ENCODE results near the gene RGS7BP.

RGS7BP gene

DNA sequence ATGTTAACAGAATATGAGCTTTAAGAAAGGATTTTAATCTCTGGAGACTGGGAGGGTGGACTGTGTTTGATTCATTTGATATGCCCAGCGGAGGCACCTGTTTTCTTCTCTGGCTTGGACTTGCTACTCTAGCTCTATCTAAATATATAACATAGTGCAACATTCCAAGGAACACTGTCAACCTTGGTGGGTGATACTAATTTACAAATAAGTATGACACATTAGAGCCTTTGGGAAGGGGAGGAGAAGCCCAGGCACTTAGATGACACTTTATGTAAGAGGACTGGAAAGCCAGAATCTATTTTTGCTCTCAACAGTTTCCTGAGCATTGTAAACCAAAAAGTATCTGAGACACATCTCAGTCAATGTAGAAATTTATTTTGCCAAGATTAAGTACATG lies 101.1 kb downstream of the RGS7BP start:
- Histone ChIP-seq H3K9me3 (ENCODE audit: control insufficient read depth, low read length) (no peaks in the 10 kb centered on the region), H3K4me3 (ENCODE audit: low read length) (no peak overlapping the region), H3K36me3 (ENCODE audit: control insufficient read depth, insufficient read depth, low read length) (no peaks in the 10 kb centered on the region), H3K9ac (ENCODE audit: low read length) (no peak overlapping the region), H3K4me1 (ENCODE audit: control insufficient read depth, insufficient read depth, low read length) (no peaks in the 10 kb centered on the region), H3K27me3 (ENCODE audit: control insufficient read depth, insufficient read depth, low read length) (no peaks in the 10 kb centered on the region)

DNA sequence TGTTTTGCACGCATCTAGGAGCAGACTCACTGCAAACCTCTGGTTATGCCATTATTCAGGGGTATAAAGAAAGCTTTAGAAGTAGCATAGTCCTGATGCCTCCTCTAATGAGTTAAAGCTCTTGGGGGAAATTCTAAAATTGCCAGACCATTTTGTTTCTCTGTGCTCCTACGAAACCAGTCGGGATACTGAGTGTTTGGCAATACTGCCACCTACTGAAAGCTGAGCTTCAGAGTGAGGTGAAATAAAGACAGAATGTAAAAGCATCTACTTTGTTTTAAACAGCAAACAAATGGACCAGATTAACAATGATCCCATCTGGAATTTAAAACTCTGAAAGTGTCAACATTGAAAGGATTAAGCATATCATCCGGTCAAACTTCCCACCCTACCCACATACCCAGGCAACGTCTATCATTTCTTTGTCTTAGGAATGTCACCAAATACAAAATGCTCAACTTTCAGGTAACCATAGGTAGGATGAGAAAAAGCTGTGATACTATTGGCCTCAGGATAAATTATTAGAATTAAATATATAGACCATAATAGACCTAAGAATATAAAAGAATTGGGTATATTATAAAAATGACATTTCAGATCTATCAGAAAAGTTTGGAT lies 106.6 kb downstream of the RGS7BP start:
- Histone ChIP-seq H3K4me1 (ENCODE audit: control insufficient read depth, insufficient read depth, low read length) (peaks cover 4% of the 10 kb centered on the region), H3K36me3 (ENCODE audit: control insufficient read depth, insufficient read depth, low read length) (no peaks in the 10 kb centered on the region), H3K4me3 (ENCODE audit: low read length) (no peak overlapping the region), H3K9me3 (ENCODE audit: control insufficient read depth, low read length) (no peaks in the 10 kb centered on the region), H3K27me3 (ENCODE audit: control insufficient read depth, insufficient read depth, low read length) (no peaks in the 10 kb centered on the region), H3K9ac (ENCODE audit: low read length) (no peak overlapping the region)

DNA sequence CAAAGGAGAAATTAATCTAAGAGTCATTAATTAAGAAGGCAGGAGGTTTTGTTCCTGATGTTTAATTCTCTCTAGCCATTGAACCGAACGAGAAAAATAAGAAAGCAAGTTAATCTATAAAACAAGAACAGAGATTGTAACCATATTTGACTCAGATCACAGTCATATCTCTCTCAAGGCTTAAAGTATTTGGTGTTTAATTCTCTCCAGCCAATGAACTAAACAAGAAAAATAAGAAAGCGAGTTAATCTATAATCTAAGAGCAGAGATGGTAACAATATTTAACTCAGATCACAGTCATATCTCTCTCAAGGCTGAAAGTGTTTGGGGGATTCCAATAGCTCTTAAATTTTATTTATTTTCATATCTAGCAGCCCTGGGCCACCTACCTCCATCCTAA lies 110.1 kb downstream of the RGS7BP start:
- Histone ChIP-seq H3K27me3 (ENCODE audit: control insufficient read depth, insufficient read depth, low read length) (no peaks in the 10 kb centered on the region), H3K4me3 (ENCODE audit: low read length) (no peak overlapping the region), H3K9me3 (ENCODE audit: control insufficient read depth, low read length) (no peaks in the 10 kb centered on the region), H3K9ac (ENCODE audit: low read length) (no peak overlapping the region), H3K4me1 (ENCODE audit: control insufficient read depth, insufficient read depth, low read length) (peaks cover 4% of the 10 kb centered on the region), H3K36me3 (ENCODE audit: control insufficient read depth, insufficient read depth, low read length) (no peaks in the 10 kb centered on the region)

DNA sequence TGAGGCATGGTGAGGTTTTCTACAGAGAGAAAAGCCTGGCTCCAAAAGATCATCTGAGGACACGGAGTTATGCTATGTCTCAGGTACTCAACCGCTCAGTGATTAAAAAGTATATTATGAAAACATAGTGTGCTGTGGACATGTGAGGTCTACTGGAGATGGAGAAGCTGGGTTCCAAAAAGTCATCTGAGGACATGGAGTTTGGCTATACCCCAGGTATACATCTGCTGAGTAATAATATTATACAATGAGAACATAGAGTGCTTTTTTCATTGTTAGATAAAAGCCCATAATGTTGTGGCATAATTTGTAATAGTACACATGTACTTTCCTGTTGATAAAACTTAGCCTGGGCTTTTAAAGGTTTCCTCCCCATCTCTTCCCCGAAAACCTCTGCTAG lies 113.8 kb downstream of the RGS7BP start:
- no peak overlapping the region for H3K4me3 ChIP-seq (ENCODE audit: low read length)
- H3K4me1 ChIP-seq (ENCODE audit: control insufficient read depth, insufficient read depth, low read length): no peaks in the 10 kb centered on the region
- no peaks in the 10 kb centered on the region for H3K9me3 ChIP-seq (ENCODE audit: control insufficient read depth, low read length)
- H3K36me3 ChIP-seq (ENCODE audit: control insufficient read depth, insufficient read depth, low read length): no peaks in the 10 kb centered on the region
- H3K9ac ChIP-seq (ENCODE audit: low read length): no peak overlapping the region
- no peaks in the 10 kb centered on the region for H3K27me3 ChIP-seq (ENCODE audit: control insufficient read depth, insufficient read depth, low read length)

DNA sequence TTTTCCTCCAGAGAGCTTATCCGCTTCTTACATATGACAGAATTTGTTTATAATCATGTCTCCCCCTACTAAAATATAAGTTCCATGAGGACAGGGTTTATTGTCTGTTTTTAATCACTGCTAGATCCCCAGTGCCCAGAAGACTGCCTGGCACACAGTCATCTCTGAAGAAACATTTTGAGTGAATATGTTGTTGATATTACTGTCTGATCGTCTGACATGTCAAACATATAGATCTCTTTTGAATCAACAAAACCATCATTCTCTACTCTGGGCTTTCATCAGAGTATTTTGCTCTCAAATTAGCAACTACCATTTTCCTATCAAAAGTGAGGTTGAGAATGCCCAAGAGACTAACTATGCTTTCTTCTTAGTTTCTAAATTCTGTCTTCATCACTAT lies 117.2 kb downstream of the RGS7BP start:
- Histone ChIP-seq H3K27me3 (ENCODE audit: control insufficient read depth, insufficient read depth, low read length) (no peaks in the 10 kb centered on the region), H3K36me3 (ENCODE audit: control insufficient read depth, insufficient read depth, low read length) (no peaks in the 10 kb centered on the region), H3K9me3 (ENCODE audit: control insufficient read depth, low read length) (no peaks in the 10 kb centered on the region), H3K4me3 (ENCODE audit: low read length) (no peak overlapping the region), H3K9ac (ENCODE audit: low read length) (no peak overlapping the region), H3K4me1 (ENCODE audit: control insufficient read depth, insufficient read depth, low read length) (no peaks in the 10 kb centered on the region)

DNA sequence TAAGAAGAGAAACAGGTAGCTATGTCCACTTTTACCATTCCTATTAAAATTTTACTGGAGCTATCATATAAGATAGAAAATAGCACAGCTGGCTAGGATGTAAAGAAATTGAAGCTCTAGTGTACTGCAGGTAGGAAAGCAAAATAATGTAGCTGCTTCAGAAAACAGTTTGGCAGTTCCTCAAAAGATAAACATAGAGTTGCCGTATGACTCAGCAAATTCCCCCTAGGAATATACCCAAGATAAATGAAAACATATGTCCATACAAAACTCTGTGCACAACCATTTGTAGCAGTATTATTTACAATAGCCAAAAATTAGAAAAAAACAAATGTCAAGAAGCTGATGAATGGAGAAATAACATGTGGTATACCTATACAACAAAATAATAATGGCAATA lies 119.9 kb downstream of the RGS7BP start:
- Histone ChIP-seq H3K36me3 (ENCODE audit: control insufficient read depth, insufficient read depth, low read length) (no peaks in the 10 kb centered on the region), H3K9ac (ENCODE audit: low read length) (no peak overlapping the region), H3K4me1 (ENCODE audit: control insufficient read depth, insufficient read depth, low read length) (no peaks in the 10 kb centered on the region), H3K27me3 (ENCODE audit: control insufficient read depth, insufficient read depth, low read length) (no peaks in the 10 kb centered on the region), H3K4me3 (ENCODE audit: low read length) (no peak overlapping the region), H3K9me3 (ENCODE audit: control insufficient read depth, low read length) (no peaks in the 10 kb centered on the region)

DNA sequence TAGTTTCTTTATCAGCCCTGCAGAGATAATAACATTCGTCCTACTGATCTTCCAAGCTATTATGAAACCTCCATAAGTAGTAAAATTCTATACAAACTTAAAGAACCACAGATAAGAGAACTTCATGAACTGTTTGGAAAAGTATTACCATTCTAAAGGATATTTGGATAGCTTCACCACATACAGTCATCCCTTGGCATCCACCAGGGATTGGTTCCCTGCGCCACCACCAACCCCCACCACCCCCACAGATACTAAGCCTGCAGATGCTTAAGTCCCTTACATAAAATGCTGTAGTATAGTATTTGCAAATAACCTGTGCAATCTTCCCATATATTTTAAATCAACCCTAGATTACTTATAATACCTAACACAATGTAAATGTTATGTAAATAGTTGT lies 123.1 kb downstream of the RGS7BP start:
- Histone ChIP-seq H3K4me3 (ENCODE audit: low read length) (no peak overlapping the region), H3K36me3 (ENCODE audit: control insufficient read depth, insufficient read depth, low read length) (no peaks in the 10 kb centered on the region), H3K9ac (ENCODE audit: low read length) (no peak overlapping the region), H3K9me3 (ENCODE audit: control insufficient read depth, low read length) (no peaks in the 10 kb centered on the region), H3K27me3 (ENCODE audit: control insufficient read depth, insufficient read depth, low read length) (no peaks in the 10 kb centered on the region), H3K4me1 (ENCODE audit: control insufficient read depth, insufficient read depth, low read length) (no peaks in the 10 kb centered on the region)

DNA sequence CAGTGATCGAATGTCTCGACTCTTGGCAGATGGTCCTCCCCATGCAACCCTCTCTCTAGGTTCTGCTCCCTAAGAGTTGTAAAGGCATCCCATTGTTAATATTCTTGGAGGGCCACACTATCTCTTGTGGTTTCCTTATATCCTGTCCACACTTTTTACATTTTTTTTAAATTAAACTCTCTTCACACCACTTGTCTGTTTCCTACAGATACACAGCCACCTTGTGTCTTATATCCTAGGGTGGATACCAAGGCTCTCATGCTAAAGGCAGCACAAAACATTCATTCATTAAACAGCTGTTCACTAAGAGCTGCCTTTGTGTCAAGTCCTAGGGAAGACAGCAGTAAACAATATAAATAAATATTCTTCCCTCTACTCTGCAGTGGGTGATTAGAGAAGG lies 124.0 kb downstream of the RGS7BP start:
- H3K4me1 ChIP-seq (ENCODE audit: control insufficient read depth, insufficient read depth, low read length): no peaks in the 10 kb centered on the region

DNA sequence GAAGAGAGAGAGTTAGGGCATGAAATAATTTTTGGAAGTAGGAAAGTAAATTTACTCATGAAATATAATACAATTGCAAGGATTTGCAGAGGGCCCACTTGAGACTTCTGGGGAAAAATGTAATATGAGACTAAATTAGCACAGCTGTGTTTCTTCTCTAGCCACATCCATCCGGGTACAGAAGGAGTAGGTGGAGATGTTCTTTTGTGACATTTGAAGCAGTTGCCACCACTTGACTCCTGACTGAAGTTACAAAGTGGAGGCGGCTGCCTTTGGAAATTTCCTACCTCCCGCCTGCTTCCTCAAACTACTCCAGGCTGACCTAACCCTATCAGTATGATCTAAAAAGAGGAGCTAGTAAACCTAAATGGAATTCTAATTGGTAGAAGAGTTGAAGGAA lies 126.4 kb downstream of the RGS7BP start:
- H3K4me1 ChIP-seq (ENCODE audit: control insufficient read depth, insufficient read depth, low read length): no peaks in the 10 kb centered on the region
- no peak overlapping the region for H3K4me3 ChIP-seq (ENCODE audit: low read length)
- H3K36me3 ChIP-seq (ENCODE audit: control insufficient read depth, insufficient read depth, low read length): no peaks in the 10 kb centered on the region
- no peak overlapping the region for H3K9ac ChIP-seq (ENCODE audit: low read length)
- H3K27me3 ChIP-seq (ENCODE audit: control insufficient read depth, insufficient read depth, low read length): no peaks in the 10 kb centered on the region
- no peaks in the 10 kb centered on the region for H3K9me3 ChIP-seq (ENCODE audit: control insufficient read depth, low read length)

More for the DNA sequence above, 124.0 kb downstream of the RGS7BP start:
- no peak overlapping the region for H3K4me3 ChIP-seq (ENCODE audit: low read length)
- no peaks in the 10 kb centered on the region for H3K27me3 ChIP-seq (ENCODE audit: control insufficient read depth, insufficient read depth, low read length)
- no peaks in the 10 kb centered on the region for H3K36me3 ChIP-seq (ENCODE audit: control insufficient read depth, insufficient read depth, low read length)
- H3K9me3 ChIP-seq (ENCODE audit: control insufficient read depth, low read length): no peaks in the 10 kb centered on the region
- H3K9ac ChIP-seq (ENCODE audit: low read length): no peak overlapping the region

DNA sequence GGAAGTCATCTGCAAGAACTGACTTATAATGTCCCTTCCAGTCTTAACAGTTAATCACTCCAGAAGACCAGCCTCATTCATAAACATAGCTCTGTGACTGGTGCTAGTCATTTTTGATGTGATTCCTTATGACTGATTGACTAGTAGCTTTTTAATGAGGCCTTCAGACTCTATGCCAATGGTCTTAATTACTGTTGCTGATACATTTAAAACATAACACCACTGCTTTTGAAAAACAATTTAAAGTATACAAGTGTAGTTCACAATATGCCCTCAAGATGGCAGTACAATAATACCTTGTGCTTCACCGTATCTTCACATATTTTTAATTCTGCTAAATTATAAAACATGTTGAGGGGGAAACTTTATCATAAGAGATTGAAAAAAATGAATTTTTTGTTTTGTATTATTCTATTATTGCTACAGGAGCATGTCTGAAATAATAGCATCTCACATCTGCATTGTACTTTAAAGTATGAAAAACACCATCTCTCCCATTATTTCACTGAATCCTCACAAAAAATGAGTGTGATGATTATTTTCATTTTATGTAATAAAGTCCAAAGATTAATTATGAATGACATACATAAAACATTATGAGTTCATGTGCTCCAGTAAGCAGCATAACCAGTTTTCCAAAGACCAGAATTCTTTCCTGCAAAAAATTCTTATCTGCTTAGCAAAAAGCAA lies 129.3 kb downstream of the RGS7BP start:
- Histone ChIP-seq H3K4me3 (ENCODE audit: low read length) (no peak overlapping the region), H3K36me3 (ENCODE audit: control insufficient read depth, insufficient read depth, low read length) (no peaks in the 10 kb centered on the region), H3K27me3 (ENCODE audit: control insufficient read depth, insufficient read depth, low read length) (peaks cover 4% of the 10 kb centered on the region), H3K9ac (ENCODE audit: low read length) (no peak overlapping the region), H3K4me1 (ENCODE audit: control insufficient read depth, insufficient read depth, low read length) (no peaks in the 10 kb centered on the region), H3K9me3 (ENCODE audit: control insufficient read depth, low read length) (no peaks in the 10 kb centered on the region)

DNA sequence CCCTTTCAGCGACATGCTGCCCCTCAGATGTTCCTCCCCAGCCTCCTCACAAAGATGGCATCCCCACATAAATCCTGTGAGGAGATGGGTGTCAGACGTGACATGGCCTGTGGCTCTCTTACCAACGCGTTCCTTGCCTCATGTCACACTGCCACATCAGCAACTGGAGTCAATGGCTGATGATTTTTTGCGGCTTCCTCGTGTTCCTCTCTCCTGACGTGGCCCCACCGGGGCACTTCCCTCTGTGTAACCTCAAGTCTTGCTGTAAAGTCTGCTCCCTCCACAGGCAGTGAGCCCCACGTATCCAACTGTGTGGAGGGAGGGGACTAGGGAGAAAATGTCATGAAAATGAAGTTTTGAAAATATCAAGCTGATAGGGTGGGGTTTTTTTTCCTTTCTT lies 131.3 kb downstream of the RGS7BP start:
- Histone ChIP-seq H3K27me3 (ENCODE audit: control insufficient read depth, insufficient read depth, low read length) (peaks cover 4% of the 10 kb centered on the region), H3K4me3 (ENCODE audit: low read length) (no peak overlapping the region), H3K36me3 (ENCODE audit: control insufficient read depth, insufficient read depth, low read length) (no peaks in the 10 kb centered on the region), H3K9ac (ENCODE audit: low read length) (no peak overlapping the region), H3K4me1 (ENCODE audit: control insufficient read depth, insufficient read depth, low read length) (no peaks in the 10 kb centered on the region), H3K9me3 (ENCODE audit: control insufficient read depth, low read length) (no peaks in the 10 kb centered on the region)

DNA sequence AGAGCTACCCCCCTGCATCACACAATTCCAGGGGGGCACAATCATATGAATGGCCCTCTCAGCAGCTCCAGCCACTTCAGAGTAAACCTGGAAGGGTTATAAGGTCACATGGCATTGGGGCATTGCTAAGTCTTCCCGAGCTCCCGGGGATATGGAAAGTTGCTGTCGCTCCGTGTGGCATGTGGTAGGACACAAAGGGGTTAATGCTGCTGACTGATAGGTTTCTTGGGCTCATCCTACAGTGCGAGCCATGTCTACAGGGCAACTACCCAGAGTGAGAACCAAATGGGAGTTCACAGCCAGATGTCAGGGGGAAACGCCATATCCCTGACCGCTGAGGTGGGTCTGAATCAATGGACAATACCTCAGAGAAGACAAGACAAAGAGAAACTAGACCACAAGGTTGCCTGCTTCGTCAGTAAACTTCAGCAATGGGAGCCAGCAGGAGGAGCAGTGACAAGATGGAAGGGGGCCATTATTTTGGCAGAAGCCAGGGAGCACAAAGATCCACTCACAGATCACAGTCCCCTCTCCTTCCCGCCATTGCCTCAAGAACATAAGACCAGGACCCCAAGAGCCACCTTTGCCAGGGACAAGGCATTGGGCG lies 132.1 kb downstream of the RGS7BP start:
- Histone ChIP-seq H3K4me3 (ENCODE audit: low read length) (no peak overlapping the region), H3K27me3 (ENCODE audit: control insufficient read depth, insufficient read depth, low read length) (peaks cover 4% of the 10 kb centered on the region), H3K4me1 (ENCODE audit: control insufficient read depth, insufficient read depth, low read length) (no peaks in the 10 kb centered on the region), H3K9me3 (ENCODE audit: control insufficient read depth, low read length) (no peaks in the 10 kb centered on the region), H3K36me3 (ENCODE audit: control insufficient read depth, insufficient read depth, low read length) (no peaks in the 10 kb centered on the region), H3K9ac (ENCODE audit: low read length) (no peak overlapping the region)

Data from mucosa of stomach (tissue), 1 donor.